Measurements from ENCODE around the gene GJB3.
"Not testable (repeated sequence)": the region's sequence is repeated elsewhere in the genome, so short reads cannot be mapped to it uniquely, and the experiment has no call there.

The GJB3 gene

GRCh38 chr1:34786521-34787325, 5.7 kb downstream of the GJB3 start:
- DNase-seq (ENCODE audit: low read depth) = peak; percentile 34

GRCh38 chr1:34787461-34788420, 6.7 kb downstream of the GJB3 start:
- DNase-seq (ENCODE audit: low read depth) = no peak

GRCh38 chr1:34790985-34791384, 10.0 kb downstream of the GJB3 start:
- DNase-seq (ENCODE audit: low read depth) = no peak

- no peak for DNase-seq (ENCODE audit: low read depth)
These were observed 11.4 kb downstream of the GJB3 start for GRCh38 chr1:34792424-34792823.

- DNase-seq (ENCODE audit: low read depth) = no peak
These were observed 12.1 kb downstream of the GJB3 start, which contains the start of gene GJA4 for GRCh38 chr1:34792868-34793727. GJA4 (plus strand) TSS chr1:34792999; CDS start chr1:34794214, 1,215 bp downstream.

GRCh38 chr1:34794001-34794789, 13.2 kb downstream of the GJB3 start:
- no peak for DNase-seq (ENCODE audit: low read depth)

GRCh38 chr1:34794790-34795180, 13.8 kb downstream of the GJB3 start:
- no peak for DNase-seq (ENCODE audit: low read depth)

GRCh38 chr1:34795916-34796315, 14.9 kb downstream of the GJB3 start:
- no peak for DNase-seq (ENCODE audit: low read depth)

- DNase-seq (ENCODE audit: low read depth) = no peak
These were observed 16.0 kb downstream of the GJB3 start for GRCh38 chr1:34796990-34797389.

GRCh38 chr1:34800214-34800613, 19.2 kb downstream of the GJB3 start:
- no peak for DNase-seq (ENCODE audit: low read depth)

GRCh38 chr1:34803770-34804169, 22.8 kb downstream of the GJB3 start:
- no peak for DNase-seq (ENCODE audit: low read depth)

GRCh38 chr1:34806396-34806795, 25.4 kb downstream of the GJB3 start:
- no peak for DNase-seq (ENCODE audit: low read depth)

- no peak for DNase-seq (ENCODE audit: low read depth)
These were observed 27.2 kb downstream of the GJB3 start for GRCh38 chr1:34808051-34808810.

GRCh38 chr1:34810781-34811180, 29.8 kb downstream of the GJB3 start:
- DNase-seq (ENCODE audit: low read depth) = not testable (repeated sequence)

GRCh38 chr1:34816332-34816731, 35.3 kb downstream of the GJB3 start:
- DNase-seq (ENCODE audit: low read depth) = no peak

GRCh38 chr1:34816778-34817177, 35.8 kb downstream of the GJB3 start:
- no peak for DNase-seq (ENCODE audit: low read depth)

- DNase-seq (ENCODE audit: low read depth) = not testable (repeated sequence)
These were observed 37.8 kb downstream of the GJB3 start for GRCh38 chr1:34818862-34819261.

GRCh38 chr1:34822202-34822601, 41.2 kb downstream of the GJB3 start:
- DNase-seq (ENCODE audit: low read depth) = no peak

- no peak for DNase-seq (ENCODE audit: low read depth)
These were observed 43.9 kb downstream of the GJB3 start for GRCh38 chr1:34824817-34825454.
